NCI-H345 treated with DMSO at 0.1 percent for 48 hours (cell line): ENCODE results near the gene COX7A2L.
"Not testable (repeated sequence)": the region's sequence is repeated elsewhere in the genome, so short reads cannot be mapped to it uniquely, and the experiment has no call there.

Experiments
- DNase-seq: peaks from one replicate; lab custom pipeline; 2025; ENCODE audit not compliant: unreplicated experiment; lab: John Stamatoyannopoulos, UW

COX7A2L gene, protein sequence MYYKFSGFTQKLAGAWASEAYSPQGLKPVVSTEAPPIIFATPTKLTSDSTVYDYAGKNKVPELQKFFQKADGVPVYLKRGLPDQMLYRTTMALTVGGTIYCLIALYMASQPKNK

DNA sequence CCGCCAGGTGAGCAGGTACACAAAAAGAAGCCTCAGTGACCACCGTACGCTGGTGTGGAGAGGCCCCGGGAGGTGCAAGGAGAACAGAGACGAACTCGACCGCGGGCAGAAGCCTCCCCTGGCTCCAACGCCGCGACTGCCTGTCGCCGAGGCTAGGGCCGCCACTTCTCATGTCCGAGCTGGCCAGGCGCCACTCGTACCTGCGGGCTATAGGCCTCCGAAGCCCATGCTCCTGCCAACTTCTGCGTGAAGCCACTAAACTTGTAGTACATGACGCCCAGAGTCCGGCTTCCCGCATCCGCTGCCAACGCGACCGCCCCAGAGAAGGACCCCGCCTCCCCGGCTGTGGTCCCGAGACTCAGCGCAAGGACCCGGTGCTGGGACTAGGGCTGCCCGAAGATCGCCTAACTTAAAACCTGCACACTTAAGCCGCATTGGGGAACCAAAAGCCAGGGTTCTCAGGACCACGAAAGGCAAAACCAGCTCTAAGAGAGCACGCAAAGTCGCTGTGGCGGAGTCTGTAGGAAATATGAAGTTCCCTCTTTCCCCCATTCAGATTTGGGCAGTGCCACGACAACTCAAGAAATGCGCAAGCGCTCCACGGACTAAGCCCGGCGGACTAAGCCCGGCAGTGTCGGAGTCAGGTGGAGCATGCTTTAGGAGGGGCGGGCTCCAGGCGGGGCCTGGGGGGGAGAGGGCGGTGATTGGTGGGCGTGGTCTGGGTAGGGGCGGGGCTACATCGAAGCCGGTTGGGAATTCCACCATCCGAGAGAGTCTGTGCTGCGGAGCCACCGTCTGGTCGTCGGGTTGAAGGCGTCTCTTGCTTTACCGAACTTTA lies at the start of gene COX7A2L:
COX7A2L (minus strand) TSS at position 328 of the 838 bp plus-strand sequence; CDS start at position 272, 56 bp downstream.
- DNase-seq = peak; percentile 98

DNA sequence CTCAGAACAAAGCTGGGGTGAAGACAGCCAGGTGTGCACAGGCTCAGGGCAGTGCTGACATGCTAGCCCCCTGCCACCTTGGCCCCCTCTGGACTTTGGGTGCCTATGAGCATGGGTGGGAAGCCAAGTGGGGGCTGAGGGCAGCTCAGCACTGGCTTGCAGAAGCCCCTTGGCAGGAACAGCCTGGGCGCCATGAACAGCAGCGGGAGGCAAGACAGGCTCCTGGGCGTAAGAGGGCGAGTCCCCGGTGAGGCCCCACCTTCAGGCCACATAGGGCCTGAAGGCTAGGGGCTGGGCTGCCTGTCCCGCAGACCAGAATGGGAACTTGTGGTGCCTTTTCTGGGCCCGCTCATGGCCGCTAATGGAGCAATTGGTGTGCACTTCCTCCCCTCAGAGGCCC lies 47.0 kb upstream of the COX7A2L start:
- no peak for DNase-seq

DNA sequence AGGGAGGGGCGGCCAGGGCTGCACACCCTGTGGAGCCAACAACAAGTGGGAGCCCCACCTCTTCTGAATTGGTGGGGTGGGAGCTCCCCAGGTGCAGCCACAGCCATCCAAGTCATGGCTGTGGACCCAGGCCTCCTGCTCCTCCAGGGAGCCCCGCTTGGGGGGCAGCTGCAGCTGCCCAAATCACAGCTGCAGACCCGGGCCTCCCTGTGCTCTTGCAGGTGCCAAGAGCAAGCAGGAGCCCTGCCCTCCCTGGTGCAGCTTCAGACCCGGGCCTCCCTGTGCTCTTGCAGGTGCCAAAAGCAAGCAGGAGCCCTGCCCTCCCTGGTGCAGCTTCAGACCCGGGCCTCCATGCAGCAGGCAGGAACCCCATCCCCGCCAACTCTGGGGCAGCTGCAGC lies 46.5 kb upstream of the COX7A2L start:
- DNase-seq = no peak

DNA sequence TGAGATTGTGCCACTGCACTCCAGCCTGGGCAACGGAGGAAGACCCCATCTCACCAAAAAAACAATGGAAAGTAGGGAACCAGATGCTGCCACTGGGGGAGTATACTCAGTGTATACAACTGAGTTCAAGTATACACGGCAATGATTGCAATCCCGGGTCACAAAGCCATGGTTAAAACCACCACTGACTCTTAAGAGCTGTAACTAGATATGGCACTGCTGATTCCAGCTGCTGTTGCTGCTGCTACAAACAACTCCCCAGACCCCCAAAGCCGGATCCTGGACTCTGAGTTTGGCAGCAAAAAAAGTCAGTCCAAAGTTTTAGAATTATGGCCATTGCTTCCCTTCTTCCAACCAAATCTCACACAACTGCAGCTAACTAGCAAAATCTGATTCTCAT lies 43.7 kb upstream of the COX7A2L start:
- DNase-seq = no peak

DNA sequence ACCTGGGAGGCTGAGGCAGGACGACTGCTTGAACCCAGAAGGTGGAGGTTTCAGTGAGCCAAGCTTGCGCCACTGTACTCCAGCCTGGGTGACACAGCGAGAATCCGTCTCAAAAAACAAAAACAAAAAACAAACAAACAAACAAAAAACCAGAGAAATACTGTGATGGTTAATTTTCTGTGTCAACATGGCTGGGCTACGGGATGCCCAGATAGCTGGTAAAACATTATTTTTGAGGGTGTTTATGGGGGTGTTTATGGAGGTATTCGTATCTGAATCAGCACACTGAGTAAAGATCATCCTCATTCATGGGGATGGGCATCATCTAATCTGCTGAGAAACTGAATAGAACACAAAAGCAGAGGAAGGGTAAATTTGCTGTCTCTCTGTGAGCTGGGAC lies 40.8 kb upstream of the COX7A2L start:
- no peak for DNase-seq

DNA sequence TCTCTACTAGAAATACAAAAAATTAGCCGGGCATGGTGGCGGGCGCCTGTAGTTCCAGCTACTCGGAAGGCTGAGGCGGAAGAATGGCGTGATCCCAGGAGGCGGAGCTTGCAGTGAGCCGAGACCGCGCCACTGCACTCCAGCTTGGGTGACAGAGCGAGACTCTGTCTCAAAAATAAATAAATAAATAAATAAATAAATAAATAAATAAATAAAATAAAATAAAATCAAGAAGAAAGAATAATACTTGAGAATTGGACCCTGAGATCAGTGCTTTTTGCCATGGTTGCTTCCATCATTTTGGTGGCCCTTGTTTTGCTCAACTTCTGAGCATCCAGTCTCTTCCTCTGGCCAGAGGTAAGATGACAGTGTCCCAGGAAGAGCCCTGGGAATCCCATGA lies 37.0 kb upstream of the COX7A2L start:
- not testable (repeated sequence) for DNase-seq

DNA sequence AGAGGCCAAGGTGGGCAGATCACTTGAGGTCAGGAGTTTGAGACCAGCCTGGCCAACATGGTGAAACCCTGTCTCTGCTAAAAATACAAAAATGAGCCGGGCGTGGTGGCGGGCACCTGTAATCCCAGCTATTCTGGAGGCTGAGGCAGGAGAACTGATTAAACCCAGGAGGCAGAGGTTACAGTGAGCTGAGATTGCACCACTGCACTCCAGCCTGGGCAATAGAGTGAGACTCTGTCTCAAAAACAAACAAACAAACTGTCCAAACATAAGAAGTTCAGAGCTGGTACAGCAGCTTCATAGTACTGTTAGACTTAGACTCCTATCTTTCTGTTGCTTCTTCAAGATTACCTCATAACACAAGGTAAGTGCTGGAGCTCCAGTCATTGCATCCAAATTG lies 32.3 kb upstream of the COX7A2L start:
- not testable (repeated sequence) for DNase-seq

DNA sequence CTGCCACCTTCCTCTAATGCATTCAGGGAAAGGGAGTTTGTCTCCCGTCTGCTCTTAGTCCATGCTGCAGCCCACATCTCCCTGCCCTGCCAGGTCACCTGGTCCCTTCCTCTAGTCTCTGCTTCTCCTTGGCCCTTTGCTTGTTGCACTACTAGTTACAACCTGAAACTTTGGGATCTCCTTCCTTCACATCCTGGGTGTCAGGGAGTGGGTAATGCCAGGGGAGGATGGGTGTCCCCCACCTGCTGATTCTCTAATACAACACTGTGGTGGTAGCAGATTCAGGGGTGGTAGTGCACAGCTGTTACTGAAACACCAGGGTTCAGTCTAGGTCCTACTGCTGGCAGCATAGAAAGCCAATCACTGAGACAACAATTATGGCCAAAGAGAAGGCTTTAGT lies 31.2 kb upstream of the COX7A2L start:
- no peak for DNase-seq

DNA sequence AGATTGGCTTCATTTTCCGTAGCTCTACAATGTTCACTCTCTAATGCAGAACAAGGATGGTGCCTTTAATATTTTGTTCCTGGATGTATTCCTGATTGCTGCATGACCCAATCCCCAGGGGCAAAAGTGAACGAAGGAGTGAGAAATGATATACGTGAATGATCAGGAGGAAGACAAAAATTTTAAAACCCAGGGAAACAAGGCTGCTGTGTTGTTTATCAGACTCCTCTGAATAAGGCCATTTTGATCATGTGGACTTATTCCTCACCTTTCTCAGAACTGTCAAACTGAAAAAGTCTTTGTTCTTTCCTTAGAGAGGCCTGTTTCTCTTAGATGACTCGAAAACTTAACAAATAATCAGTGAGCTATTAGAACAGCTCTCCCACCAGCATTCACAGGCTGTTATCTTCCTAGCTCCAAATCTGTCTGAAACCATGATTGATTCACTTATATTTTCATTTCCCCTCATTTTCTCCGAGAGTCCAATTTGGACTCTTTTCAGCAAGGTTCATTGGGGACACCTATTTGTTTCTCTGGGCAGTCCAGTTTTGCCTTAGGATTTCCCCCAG lies 29.5 kb upstream of the COX7A2L start:
- no peak for DNase-seq

DNA sequence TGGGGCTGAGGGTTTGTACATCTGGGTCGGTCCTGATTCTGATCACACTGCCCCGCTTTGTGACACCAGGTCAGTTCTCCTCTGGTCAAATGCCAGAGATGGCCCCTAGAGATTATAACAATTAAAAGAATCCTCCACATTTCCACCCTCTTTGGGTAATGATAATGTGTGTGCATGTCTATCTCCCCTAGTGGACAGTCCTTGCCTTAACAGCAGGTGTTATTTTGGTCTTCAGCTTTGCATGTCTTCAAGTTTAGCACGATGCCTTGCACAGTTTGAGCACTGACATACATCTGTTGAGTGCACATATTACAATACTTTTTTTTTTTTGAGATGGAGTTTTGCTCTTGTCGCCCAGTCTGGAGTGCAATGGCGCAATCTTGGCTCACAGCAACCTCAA lies 25.7 kb upstream of the COX7A2L start:
- no peak for DNase-seq

DNA sequence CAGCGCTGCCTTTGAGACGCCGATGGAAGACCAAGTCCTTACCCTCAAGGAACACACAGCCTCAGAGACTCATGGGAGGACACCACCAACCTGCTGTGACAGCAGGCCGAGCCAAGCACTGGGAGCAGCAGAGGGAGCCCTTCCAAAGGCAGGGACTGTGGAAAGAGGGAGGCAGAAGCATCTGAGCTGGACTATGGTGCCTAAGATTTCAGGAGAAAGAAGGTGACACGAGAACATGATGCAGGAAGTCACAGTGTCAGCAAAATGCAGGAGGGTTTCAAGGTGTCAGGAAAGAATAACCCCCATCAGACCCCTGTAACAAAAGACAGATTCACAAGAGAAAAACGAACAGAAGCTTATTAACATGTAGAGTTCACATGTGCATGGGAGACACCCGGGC lies 24.2 kb upstream of the COX7A2L start:
- DNase-seq = no peak

DNA sequence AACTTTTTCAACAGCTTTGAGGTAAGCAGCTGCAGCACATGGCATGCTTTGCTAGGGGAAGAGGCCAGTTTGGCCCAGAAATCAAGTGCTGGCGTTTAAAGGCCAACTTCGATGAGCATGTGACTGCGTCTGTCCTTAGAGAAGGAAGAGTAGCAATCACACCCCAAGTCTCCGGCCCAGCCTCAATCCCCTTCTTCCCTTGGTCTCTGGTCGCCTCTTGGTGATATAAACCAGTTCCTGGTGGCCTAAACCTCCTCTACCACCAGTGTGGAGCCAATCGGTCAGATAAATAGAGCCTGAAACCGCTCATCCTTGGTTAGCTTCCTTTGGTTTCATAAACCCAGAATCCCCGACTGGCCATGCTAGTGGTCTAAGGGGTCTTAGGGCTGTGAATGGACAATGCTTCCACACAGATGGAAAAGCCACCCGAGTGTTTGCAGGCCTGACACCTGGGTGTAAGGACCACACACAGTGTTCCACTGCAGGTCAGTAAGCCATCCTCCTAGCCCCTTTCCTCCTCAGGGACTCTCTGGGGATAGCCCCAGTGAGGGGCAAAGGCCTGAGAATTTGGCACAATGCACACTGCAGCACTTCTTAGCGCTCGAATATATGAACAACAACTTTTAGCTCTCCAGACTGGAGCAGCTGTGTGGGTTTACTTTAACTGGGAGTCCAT lies 23.0 kb upstream of the COX7A2L start:
- DNase-seq = no peak

DNA sequence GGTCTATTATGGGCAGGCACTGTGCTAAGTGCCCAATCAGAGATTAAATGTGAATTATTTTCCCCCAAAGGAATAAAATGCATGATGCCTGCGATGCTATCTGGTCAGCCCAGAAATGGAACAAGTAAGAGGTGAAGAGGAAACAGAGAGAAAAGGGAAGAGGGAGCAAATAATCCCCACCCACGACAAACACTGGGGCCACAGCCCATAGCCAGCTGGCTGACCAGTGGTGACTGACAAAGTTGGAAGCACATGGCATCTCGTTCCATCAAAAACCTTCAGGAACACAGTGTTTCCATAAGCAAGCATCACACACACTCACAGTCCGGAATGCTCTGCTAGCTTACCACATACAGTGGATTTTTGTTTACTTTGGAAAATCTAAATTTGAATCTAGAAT lies 21.1 kb upstream of the COX7A2L start:
- DNase-seq = no peak

DNA sequence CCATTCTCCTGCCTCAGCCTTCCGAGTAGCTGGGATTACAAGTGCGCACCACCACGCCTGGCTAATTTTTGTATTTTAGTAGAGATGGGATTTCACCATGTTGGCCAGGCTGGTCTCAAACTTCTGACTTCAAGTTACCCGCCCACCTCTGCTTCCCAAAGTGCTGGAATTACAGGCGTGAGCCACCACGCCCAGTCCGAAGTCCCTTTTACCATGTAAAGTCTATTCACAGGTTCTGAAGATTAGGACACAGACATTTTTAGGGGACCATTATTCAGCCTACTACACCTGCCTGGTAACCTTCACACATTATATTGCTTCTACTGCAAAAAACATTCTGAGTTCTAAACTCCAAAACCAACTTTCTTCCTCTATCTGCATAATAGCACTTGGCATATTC lies 19.0 kb upstream of the COX7A2L start:
- not testable (repeated sequence) for DNase-seq

DNA sequence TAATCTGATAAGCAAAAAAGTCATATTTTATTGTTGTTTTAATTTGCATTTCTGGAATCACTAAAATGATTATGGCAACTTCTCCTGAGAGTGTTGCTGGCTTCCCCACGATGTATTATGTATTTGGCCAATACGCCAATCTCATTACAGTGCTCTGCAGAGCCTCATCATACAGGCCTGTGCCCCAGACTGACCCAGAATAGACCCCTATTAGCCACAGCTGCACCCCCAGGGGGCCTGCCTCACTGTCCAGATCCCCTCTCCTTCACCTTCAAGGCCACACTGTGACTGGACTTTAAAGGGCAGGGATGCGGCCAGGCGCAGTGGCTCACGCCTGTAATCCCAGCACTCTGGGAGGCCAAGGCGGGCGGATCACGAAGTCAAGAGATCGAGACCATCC lies 17.4 kb upstream of the COX7A2L start:
- no peak for DNase-seq

DNA sequence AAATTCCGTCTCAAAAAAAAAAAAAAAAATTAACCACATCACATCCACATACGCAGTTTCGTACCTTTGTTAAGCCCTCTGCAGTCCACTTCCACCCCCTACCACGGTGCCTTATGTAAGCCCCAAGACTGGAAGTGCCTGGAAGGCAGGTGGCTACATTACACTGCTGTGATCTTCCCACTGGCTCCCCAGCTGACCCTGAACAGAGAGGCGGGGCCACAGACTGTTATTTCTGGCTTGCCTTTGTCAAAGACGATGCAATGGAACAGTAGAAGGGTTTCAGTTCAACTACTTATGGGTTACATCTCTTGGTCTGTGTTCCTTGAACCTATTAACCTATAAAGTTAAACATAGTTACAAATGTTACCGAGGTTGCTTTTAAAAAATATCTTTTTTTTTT lies 15.7 kb upstream of the COX7A2L start:
- DNase-seq = no peak

DNA sequence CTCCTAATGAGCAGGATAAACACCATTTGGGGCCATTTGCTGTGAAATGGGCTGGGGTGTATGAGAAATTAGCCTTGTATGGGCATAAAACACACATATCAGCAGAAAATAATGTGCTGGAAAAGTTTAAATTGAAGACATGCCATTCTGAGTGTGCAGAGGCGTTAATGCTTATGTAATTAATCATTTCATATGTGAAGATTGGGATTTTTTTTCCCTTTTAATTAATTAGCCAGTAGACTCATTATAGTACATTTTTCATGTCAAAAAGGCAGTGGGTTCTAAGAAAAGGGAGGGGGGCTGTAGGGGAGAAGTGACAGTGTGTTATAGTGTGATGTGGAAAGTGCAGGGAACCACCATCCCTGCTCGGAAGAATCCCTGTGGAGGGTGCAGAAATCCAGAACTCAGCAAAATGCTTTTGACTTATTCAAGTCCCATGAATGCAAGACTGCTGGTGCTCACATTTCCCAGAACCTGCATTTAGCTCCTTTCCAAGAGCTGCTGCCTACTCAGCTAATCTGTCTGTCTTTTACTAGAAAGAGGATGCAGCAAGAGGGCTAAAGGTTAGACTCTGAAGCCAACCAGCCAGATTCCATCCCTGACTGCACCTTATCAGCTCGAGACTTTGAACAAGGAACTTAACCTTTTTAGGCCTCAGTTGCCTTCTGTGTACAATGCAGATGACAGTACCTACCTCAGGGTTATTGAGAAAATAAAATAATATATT lies 11.6 kb upstream of the COX7A2L start:
- no peak for DNase-seq

DNA sequence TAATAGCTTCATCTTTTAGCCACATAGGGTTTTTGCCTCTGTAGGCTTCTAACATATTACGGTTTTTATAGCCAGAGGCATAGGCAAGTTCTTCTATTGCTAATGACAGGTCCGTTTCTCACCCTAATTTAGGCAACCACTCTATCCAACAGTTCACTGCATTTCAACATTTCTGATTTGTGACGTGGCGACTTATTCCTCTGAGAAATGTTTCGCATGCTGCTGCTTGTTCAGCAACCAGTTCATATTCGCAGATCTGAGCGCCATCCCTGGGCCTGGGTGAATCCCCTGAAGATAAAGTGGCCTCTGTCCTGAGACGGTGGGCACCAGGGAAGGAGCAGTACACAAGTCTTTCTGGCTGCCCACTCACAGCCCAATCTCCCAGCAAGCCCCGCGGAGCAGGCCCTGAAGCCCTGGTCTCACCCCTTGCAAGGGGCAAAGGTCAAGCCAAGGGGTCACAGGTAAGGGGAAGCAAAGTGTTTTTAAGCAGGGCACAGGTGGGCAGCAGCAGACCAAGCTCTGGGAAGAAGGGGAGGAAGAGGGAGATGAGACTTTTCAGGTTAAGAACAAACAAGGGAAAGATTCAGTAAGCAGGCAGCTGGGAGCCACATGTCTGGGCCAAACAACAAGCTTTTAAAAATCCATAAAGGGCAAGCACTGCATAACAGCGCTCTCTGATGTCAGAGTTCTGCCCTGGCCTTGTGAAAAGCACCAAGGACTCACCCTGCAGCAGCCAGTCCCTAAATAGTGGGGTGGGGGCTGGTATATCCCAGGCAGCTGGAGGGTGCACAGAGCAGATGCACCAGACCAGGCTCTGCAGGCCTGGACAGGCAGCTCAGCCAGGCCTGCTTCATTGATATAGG lies 10.8 kb upstream of the COX7A2L start:
- no peak for DNase-seq

DNA sequence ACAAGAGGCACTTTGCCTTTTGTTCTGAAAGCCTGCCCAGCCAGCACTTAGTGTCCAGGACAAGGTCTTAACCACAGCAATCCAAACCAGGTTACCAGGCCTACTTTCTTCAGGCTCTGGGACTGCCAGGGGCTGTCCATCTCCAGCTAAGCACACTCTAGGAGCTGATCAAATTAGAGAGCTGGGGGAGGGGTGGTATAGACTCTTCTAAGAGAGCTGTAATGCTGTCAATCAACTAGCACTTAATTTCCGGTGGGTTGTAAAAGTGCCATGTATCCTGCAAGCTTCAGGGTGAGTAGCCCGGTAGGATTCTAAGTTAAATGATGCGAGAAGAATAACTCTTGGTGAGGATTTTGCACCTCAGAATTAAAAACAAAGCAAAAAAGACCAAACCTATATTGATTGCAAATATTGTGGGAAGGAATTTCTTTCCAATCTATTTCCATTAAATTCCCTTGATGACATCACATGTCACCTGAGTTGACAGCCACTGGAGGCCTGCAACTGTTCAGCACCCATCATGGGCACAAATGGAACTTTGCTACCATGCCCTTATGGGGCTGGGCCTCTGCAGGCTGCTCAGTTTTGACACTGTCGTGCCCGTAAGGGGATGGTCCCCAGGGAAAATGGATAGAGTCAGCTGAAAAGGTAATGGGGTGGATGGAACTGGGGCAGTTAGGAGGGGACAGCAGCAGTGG lies 8.7 kb upstream of the COX7A2L start:
- DNase-seq = no peak
